Endothelial cell of umbilical vein (primary cell): ENCODE results near the gene PIN1. TPM values are rescaled to one million over a fixed set of nuclear protein-coding genes. Genes with fewer than 3 reads are reported as not detected.

ENCODE experiments used
- BruUV-seq: library from RNA; stranded (reverse); fragments of 400-500 nt; replicated peaks from 2 replicates; lab custom pipeline; 2021; lab: Mats Ljungman, UMichigan
- CTCF ChIA-PET: fragments of 300-600, 350-600 bp; sonication (Branson Sonifier 250); formaldehyde crosslinking; loops from one replicate; lab custom pipeline; 2021; ENCODE audit warnings: antibody characterized with exemption, inconsistent platforms; lab: Charles Lee
- POLR2A ChIA-PET: fragments of 300-600, 350-600 bp; sonication (Branson Sonifier 250); formaldehyde crosslinking; loops from one replicate; lab custom pipeline; 2021; ENCODE audit warnings: antibody characterized with exemption, inconsistent platforms; lab: Charles Lee
- DNase-seq: peaks from one replicate; pipeline ENCODE4 v3.0.0-alpha.2; 2011; ENCODE audit warnings: low read depth, low spot score
- FAIRE-seq: peaks from 2 replicates; lab custom pipeline; 2011; peaks lifted over from hg19 to GRCh38; lab: Jason Lieb, UNC
- H2AFZ ChIP-seq: 2 replicates; pipeline ENCODE4 v1.6.0; 2012; ENCODE audit warnings: low read depth, low read length, control low read depth, inconsistent platforms
- H3K27ac ChIP-seq: 2 replicates; pipeline ENCODE4 v1.5.1; 2011; ENCODE audit warnings: low read depth, mild to moderate bottlenecking, control low read depth, low read length, moderate library complexity; ENCODE audit not compliant: insufficient read depth
- H3K27me3 ChIP-seq, 2 experiments: 2 replicates each; pipeline versions ENCODE4 v1.6.0 to v1.6.1; 2011; ENCODE audit warnings: low read length in 2 of 2, mixed read lengths in 1 of 2; ENCODE audit not compliant: control insufficient read depth in 2 of 2, insufficient read depth in 2 of 2
- H3K36me3 ChIP-seq, 2 experiments: 2 replicates in 1 of 2; 3 replicates in 1 of 2; pipeline ENCODE4 v1.5.1; 2011; ENCODE audit warnings: low read length in 2 of 2, mild to moderate bottlenecking in 1 of 2, moderate library complexity in 1 of 2; ENCODE audit not compliant: control insufficient read depth in 2 of 2, insufficient read depth in 2 of 2; ENCODE audit errors: extremely low read depth in 1 of 2
- H3K4me1 ChIP-seq: 3 replicates; pipeline ENCODE4 v1.5.1; 2011; ENCODE audit warnings: mild to moderate bottlenecking, low read length; ENCODE audit not compliant: control insufficient read depth, insufficient read depth; ENCODE audit errors: extremely low read depth
- H3K4me2 ChIP-seq: 2 replicates; pipeline ENCODE4 v1.6.1; 2011; ENCODE audit warnings: low read length, control low read depth, mixed read lengths; ENCODE audit not compliant: insufficient read depth
- H3K4me3 ChIP-seq, 3 experiments: fragments of 200-600 bp in 1 of 3; sonication (generic), shearing (Covaris generic) in 1 of 3; replicated peaks in 1 of 3; 2 replicates each; pipeline ENCODE4 v1.5.1; 2011 to 2016; ENCODE audit warnings: control low read depth in 3 of 3, low read length in 3 of 3, mild to moderate bottlenecking in 2 of 3, inconsistent platforms in 1 of 3, low read depth in 1 of 3, moderate library complexity in 1 of 3; ENCODE audit not compliant: insufficient read depth in 1 of 3
- H3K79me2 ChIP-seq: 2 replicates; pipeline ENCODE4 v1.6.0; 2012; ENCODE audit warnings: low read length, inconsistent platforms; ENCODE audit not compliant: control insufficient read depth, insufficient read depth
- H3K9ac ChIP-seq: replicated peaks from 2 replicates; pipeline ENCODE3; 2011; ENCODE audit warnings: low read length, control low read depth; ENCODE audit not compliant: insufficient read depth; ENCODE audit errors: extremely low read depth
- H3K9me1 ChIP-seq: replicated peaks from 3 replicates; pipeline ENCODE4 v1.6.0; 2011; ENCODE audit warnings: mild to moderate bottlenecking, low read length; ENCODE audit not compliant: control insufficient read depth, insufficient read depth; ENCODE audit errors: extremely low read depth
- H3K9me3 ChIP-seq: replicated peaks from 2 replicates; pipeline ENCODE4 v1.5.1; 2012; ENCODE audit warnings: low read length, inconsistent platforms; ENCODE audit not compliant: control insufficient read depth, insufficient read depth
- H4K20me1 ChIP-seq: replicated peaks from 2 replicates; pipeline ENCODE3; 2011; ENCODE audit warnings: mild to moderate bottlenecking, low read length; ENCODE audit not compliant: control insufficient read depth, insufficient read depth; ENCODE audit errors: extremely low read depth
- CTCF ChIP-seq, 2 donors: IDR thresholded peaks; 1 replicate in 1 of 2; 2 replicates in 1 of 2; pipeline ENCODE4 v1.5.1; 2011; ENCODE audit warnings: low read length in 2 of 2, mild to moderate bottlenecking in 2 of 2, moderate library complexity in 2 of 2, control low read depth in 1 of 2, inconsistent platforms in 1 of 2, low read depth in 1 of 2; ENCODE audit not compliant: insufficient read depth in 1 of 2; ENCODE audit errors: extremely low read depth in 1 of 2
- EZH2 ChIP-seq: IDR thresholded peaks from 2 replicates; pipeline ENCODE4 v1.6.1; 2012; ENCODE audit warnings: borderline replicate concordance, low read depth, mild to moderate bottlenecking, moderate library complexity, low read length, inconsistent platforms; ENCODE audit not compliant: severe bottlenecking
- FOS ChIP-seq: IDR thresholded peaks from 2 replicates; pipeline ENCODE4 v1.6.1; 2011; ENCODE audit warnings: mild to moderate bottlenecking, low read length, moderate library complexity, borderline replicate concordance; ENCODE audit not compliant: insufficient read depth
- GATA2 ChIP-seq: IDR thresholded peaks from 2 replicates; pipeline ENCODE4 v1.7.0; 2011; ENCODE audit warnings: low read depth, mild to moderate bottlenecking, moderate library complexity, mixed read lengths, low read length; ENCODE audit not compliant: insufficient read length, insufficient read depth
- JUN ChIP-seq: IDR thresholded peaks from 2 replicates; pipeline ENCODE4 v1.6.1; 2011; ENCODE audit warnings: borderline replicate concordance, low read depth; ENCODE audit not compliant: insufficient read length, insufficient read depth
- MAX ChIP-seq: IDR thresholded peaks from 2 replicates; pipeline ENCODE4 v1.6.1; 2011; ENCODE audit not compliant: insufficient read depth, insufficient read length
- MYC ChIP-seq: IDR thresholded peaks from one replicate; pipeline ENCODE4 v1.6.1; 2011; ENCODE audit warnings: mild to moderate bottlenecking, low read depth, low read length
- POLR2A ChIP-seq: IDR thresholded peaks from 2 replicates; pipeline ENCODE4 v1.6.1; 2012; ENCODE audit warnings: low read depth, mild to moderate bottlenecking, control low read depth, low read length
- POLR2AphosphoS5 ChIP-seq: IDR thresholded peaks from 2 replicates; pipeline ENCODE4 v1.6.1; 2012; ENCODE audit warnings: low read depth, mild to moderate bottlenecking, control low read depth, low read length, moderate library complexity; ENCODE audit not compliant: insufficient read depth
- dilution Hi-C: fragments of 300-500 bp; cut with MboI; formaldehyde crosslinking; loops from one replicate; pipeline ENCODE4 v1.15.0; 2019; ENCODE audit warnings: low sequenced_read_pairs; ENCODE audit not compliant: extremely low pct_ligation_motif_present
- intact Hi-C: fragments of 100-400 bp; cut with micrococcal nuclease; formaldehyde crosslinking; loops from one replicate; pipeline ENCODE4 v1.10.0; 2022
- polyA plus RNA-seq, 4 experiments: library from polyadenylated mRNA; depleted of rRNA in 3 of 4; stranded (reverse) in 3 of 4; unstranded in 1 of 4; fragments of >200 nt; gene quantifications; 2 replicates each; pipeline versions ENCODE4 v1.2.1 to v1.2.3, GENCODE V29; 2011 to 2012; ENCODE audit warnings: missing spikeins in 1 of 4
- total RNA-seq: library from RNA; stranded (reverse); gene quantifications from 2 replicates; pipeline ENCODE4 v1.2.3, GENCODE V29; 2021

The PIN1 gene
- total and polyA plus RNA-seq, 2 donors (not counting 3 experiments of a cell fraction or from before 2014, with no cell fraction given) = 97.4 to 115 TPM

GRCh38 chr19:9857920-9858746, 23.0 kb downstream of the PIN1 start:
- dilution Hi-C loops = no loop called here
- intact Hi-C loops = no loop called here
- no peak overlapping the region for H3K4me3 ChIP-seq
- no peaks in the 10 kb centered on the region for H3K36me3 ChIP-seq
- no peak for DNase-seq
- H3K4me1 ChIP-seq = peaks cover 5% of the 10 kb centered on the region
- TF ChIP-seq GATA2 (no peak), MAX (no peak), MYC (no peak), CTCF (IDR thresholded peaks at IDR 0.05; ENCODE audit: extremely low read depth in 1 of 2, insufficient read depth in 1 of 2, low read depth in 1 of 2, low read length in 2 of 2) (no peak), EZH2 (no peak), FOS (no peak), POLR2A (no peak), POLR2AphosphoS5 (no peak), JUN (no peak)
- no peaks in the 10 kb centered on the region for H3K27me3 ChIP-seq
- no peak overlapping the region for H3K9ac ChIP-seq
- H4K20me1 ChIP-seq = no peaks in the 10 kb centered on the region
- H3K9me3 ChIP-seq = no peaks in the 10 kb centered on the region
- ChIA-PET POLR2A (no interaction called here), CTCF (interaction anchor here (0.9 to 1.1 kb wide), 2 partner anchors 9 to 17 kb away, joined by 3 to 4 read pairs; no protein-coding TSS in a partner anchor)
- no peak for FAIRE-seq
- no peak overlapping the region for H2AFZ ChIP-seq
- peak overlapping the region; percentile 8 for H3K4me2 ChIP-seq
- H3K79me2 ChIP-seq = no peaks in the 10 kb centered on the region
- H3K9me1 ChIP-seq = no peaks in the 10 kb centered on the region
- BruUV-seq = no TSS peak
- no peak overlapping the region for H3K27ac ChIP-seq
